22Rv1 (cell line): ENCODE data around the gene DGKI.

Source experiments
- H3K27ac ChIP-seq: fragments of 450-650 bp; 2 replicates; pipeline ENCODE4 v1.5.1; 2017
- ZFX ChIP-seq: fragments of 450-650 bp; IDR thresholded peaks from 2 replicates; pipeline ENCODE4 v1.6.1; 2017; ENCODE audit warnings: antibody characterized with exemption, borderline replicate concordance
- TF ChIP-seq, protein P1 (sequence below): fragments of 450-650 bp; IDR thresholded peaks from 2 replicates; pipeline ENCODE4 v1.5.1; 2017; ENCODE audit warnings: mild to moderate bottlenecking

The DGKI gene

GRCh38 chr7:137606061-137606674 lies 240.6 kb downstream of the DGKI start:
- no peak overlapping the region for H3K27ac ChIP-seq
- no peak for TF ChIP-seq ZFX
- TF ChIP-seq, protein P1, sequence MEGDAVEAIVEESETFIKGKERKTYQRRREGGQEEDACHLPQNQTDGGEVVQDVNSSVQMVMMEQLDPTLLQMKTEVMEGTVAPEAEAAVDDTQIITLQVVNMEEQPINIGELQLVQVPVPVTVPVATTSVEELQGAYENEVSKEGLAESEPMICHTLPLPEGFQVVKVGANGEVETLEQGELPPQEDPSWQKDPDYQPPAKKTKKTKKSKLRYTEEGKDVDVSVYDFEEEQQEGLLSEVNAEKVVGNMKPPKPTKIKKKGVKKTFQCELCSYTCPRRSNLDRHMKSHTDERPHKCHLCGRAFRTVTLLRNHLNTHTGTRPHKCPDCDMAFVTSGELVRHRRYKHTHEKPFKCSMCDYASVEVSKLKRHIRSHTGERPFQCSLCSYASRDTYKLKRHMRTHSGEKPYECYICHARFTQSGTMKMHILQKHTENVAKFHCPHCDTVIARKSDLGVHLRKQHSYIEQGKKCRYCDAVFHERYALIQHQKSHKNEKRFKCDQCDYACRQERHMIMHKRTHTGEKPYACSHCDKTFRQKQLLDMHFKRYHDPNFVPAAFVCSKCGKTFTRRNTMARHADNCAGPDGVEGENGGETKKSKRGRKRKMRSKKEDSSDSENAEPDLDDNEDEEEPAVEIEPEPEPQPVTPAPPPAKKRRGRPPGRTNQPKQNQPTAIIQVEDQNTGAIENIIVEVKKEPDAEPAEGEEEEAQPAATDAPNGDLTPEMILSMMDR: peak; percentile 79

GRCh38 chr7:137603043-137603442 lies 243.7 kb downstream of the DGKI start:
- TF ChIP-seq ZFX: no peak
- TF ChIP-seq, protein P1: no peak
- H3K27ac ChIP-seq: no peak overlapping the region

GRCh38 chr7:137601642-137602041 lies 245.1 kb downstream of the DGKI start:
- TF ChIP-seq, protein P1: no peak
- no peak for TF ChIP-seq ZFX
- H3K27ac ChIP-seq: no peak overlapping the region

- TF ChIP-seq, protein P1: no peak
- no peak for TF ChIP-seq ZFX
- H3K27ac ChIP-seq: no peak overlapping the region
Observed at GRCh38 chr7:137597856-137598255, 248.9 kb downstream of the DGKI start.

DNA sequence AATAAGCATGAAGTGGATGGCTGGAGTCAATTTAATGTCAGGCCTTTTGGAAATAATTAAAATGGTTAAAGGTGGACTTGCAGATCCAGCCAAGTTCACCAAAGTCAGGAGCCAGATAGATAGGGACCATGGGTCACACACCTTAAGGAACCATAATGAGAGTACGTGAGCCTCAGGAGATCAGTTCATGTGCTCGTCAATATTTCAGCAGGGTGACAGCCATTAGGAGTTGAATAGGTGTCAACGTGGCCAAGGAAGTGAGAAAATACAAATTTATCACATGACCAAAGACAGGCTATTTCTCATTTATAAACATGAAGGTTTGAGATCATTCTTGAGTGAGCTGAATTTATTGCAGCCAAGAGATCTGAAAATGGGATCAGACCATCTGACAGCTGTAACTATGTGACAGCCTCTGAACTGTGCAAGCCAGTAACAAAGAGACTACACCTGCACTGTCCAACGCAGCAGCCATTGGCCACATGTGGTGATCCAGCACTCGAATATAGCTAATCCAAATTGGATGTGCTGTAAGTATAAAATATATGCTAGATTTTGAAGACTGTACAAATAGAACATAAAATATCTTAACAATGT lies 253.6 kb downstream of the DGKI start:
- no peak overlapping the region for H3K27ac ChIP-seq
- TF ChIP-seq ZFX: no peak
- TF ChIP-seq, protein P1: no peak

- TF ChIP-seq, protein P1: peak; percentile 97
- no peak for TF ChIP-seq ZFX
- no peak overlapping the region for H3K27ac ChIP-seq
Observed at GRCh38 chr7:137592232-137592896, 254.4 kb downstream of the DGKI start.

- TF ChIP-seq ZFX: no peak
- H3K27ac ChIP-seq: no peak overlapping the region
Observed at GRCh38 chr7:137591421-137591837, 255.3 kb downstream of the DGKI start.
